ENCODE measurements around the gene LIPC.

LIPC gene

DNA sequence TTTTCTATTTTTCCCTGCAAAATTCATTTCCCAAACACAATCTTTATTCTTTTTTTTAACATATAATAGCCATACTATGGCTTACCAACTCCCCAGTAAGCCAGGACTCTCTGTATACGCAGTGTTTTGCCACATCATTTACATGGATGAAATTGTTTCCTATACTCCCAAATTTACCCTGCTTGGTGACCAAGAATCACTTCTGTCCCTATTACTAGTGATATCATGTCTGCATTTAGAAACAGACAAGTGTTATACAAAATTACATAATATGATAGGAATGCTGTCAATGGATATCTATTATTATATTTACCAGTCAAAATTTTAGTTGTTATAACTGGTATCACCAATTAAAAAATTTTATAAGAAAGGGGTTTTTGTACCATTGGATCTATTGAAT lies 77.8 kb downstream of the LIPC start:
- no peak for DNase-seq
- TF ChIP-seq CTCF (IDR thresholded peaks at IDR 0.05; ENCODE audit: low read depth, low read length): no peak

GRCh38 chr15:58510715-58511598 lies 79.2 kb downstream of the LIPC start:
- TF ChIP-seq CTCF (IDR thresholded peaks at IDR 0.05; ENCODE audit: low read depth, low read length): no peak

More for the DNA sequence above, 77.8 kb downstream of the LIPC start:
- Histone ChIP-seq H3K27me3 (ENCODE audit: insufficient read depth, low read depth, severe bottlenecking) (no peaks in the 10 kb centered on the region), H3K36me3 (no peaks in the 10 kb centered on the region), H3K27ac (no peak overlapping the region), H3K9me3 (ENCODE audit: severe bottlenecking) (peaks cover 3% of the 10 kb centered on the region), H3K4me3 (ENCODE audit: low read depth, low read length) (no peak overlapping the region)

DNA sequence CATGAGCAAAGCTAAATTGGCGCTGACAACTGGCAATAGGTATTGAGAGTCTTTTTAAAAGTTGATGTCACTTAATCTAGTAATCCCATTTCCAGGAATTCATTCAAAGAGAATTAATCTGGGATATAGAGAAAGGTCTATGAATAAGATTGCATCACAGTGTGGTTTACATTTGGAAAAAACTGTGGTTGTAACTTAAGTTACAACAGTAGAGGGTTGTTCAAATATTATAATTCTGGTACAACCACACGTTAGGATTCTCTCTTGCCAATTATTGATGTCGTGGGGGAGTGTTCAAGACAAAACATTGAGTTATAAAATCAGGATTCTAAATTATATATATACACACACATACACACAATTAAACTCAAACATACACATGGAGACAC lies 79.8 kb downstream of the LIPC start:
- Histone ChIP-seq H3K9me3 (ENCODE audit: severe bottlenecking) (peaks cover 11% of the 10 kb centered on the region), H3K36me3 (no peaks in the 10 kb centered on the region), H3K27me3 (ENCODE audit: insufficient read depth, low read depth, severe bottlenecking) (no peaks in the 10 kb centered on the region), H3K4me3 (ENCODE audit: low read depth, low read length) (no peak overlapping the region), H3K27ac (no peak overlapping the region)
- TF ChIP-seq CTCF (IDR thresholded peaks at IDR 0.05; ENCODE audit: low read depth, low read length): no peak
- DNase-seq: no peak

More at GRCh38 chr15:58510715-58511598, 79.2 kb downstream of the LIPC start:
- Histone ChIP-seq H3K9me3 (ENCODE audit: severe bottlenecking) (peaks cover 11% of the 10 kb centered on the region), H3K27me3 (ENCODE audit: insufficient read depth, low read depth, severe bottlenecking) (no peaks in the 10 kb centered on the region), H3K36me3 (no peaks in the 10 kb centered on the region), H3K4me3 (ENCODE audit: low read depth, low read length) (no peak overlapping the region), H3K27ac (no peak overlapping the region)
- DNase-seq: no peak

DNA sequence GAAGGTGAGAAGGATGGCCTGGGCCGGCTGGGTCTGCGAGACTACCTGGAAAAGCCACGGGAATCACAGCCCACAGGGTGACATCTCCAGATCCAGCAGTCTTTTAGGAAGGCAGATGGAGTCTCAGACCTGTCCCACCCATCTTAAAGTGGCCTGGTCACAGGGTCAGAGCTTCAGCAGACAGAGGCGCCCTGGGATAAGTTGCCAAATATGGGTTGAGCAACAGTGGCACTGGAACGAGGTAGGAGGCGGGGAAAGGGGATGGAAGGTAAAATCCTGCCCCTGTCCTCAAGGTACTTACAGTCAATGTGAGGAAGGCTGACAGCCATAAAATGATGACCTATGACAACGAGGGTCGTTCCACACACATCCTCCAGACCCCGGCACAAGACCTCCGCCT lies 80.7 kb downstream of the LIPC start:
- no peak for TF ChIP-seq CTCF (IDR thresholded peaks at IDR 0.05; ENCODE audit: low read depth, low read length)
- Histone ChIP-seq H3K4me3 (ENCODE audit: low read depth, low read length) (no peak overlapping the region), H3K27ac (no peak overlapping the region)

DNA sequence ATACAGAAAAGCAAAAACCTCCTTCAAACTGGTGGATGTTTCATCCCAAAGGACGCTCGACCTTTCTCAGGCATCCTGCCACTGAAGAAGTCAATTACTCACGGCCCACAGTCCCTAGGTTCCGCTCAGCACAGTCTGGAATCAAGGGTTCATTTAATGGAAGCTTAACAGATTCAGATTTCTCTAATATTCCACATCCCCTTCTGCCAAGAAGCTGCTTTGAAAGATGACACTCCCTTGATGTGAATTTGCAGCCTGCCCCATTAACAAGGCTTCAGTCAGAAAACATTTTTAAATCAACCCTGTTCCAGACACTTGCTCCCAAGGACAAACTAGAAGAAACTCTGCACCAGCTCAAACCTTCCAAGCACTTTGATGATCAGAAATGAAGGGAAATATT lies 81.2 kb downstream of the LIPC start:
- Histone ChIP-seq H3K4me3 (ENCODE audit: low read depth, low read length) (no peak overlapping the region), H3K36me3 (no peaks in the 10 kb centered on the region), H3K27ac (no peak overlapping the region), H3K27me3 (ENCODE audit: insufficient read depth, low read depth, severe bottlenecking) (no peaks in the 10 kb centered on the region), H3K9me3 (ENCODE audit: severe bottlenecking) (peaks cover 16% of the 10 kb centered on the region)
- TF ChIP-seq CTCF (IDR thresholded peaks at IDR 0.05; ENCODE audit: low read depth, low read length): no peak
- DNase-seq: no peak

More for the DNA sequence above, 80.7 kb downstream of the LIPC start:
- Histone ChIP-seq H3K27me3 (ENCODE audit: insufficient read depth, low read depth, severe bottlenecking) (no peaks in the 10 kb centered on the region), H3K9me3 (ENCODE audit: severe bottlenecking) (peaks cover 16% of the 10 kb centered on the region), H3K36me3 (no peaks in the 10 kb centered on the region)
- no peak for DNase-seq

Measured in WERI-Rb-1 (cell line).